ENCODE results near the gene TNFSF13.
A peak's percentile ranks its signal among the peaks of the same experiment; 100 is the strongest.

TNFSF13 gene

DNA sequence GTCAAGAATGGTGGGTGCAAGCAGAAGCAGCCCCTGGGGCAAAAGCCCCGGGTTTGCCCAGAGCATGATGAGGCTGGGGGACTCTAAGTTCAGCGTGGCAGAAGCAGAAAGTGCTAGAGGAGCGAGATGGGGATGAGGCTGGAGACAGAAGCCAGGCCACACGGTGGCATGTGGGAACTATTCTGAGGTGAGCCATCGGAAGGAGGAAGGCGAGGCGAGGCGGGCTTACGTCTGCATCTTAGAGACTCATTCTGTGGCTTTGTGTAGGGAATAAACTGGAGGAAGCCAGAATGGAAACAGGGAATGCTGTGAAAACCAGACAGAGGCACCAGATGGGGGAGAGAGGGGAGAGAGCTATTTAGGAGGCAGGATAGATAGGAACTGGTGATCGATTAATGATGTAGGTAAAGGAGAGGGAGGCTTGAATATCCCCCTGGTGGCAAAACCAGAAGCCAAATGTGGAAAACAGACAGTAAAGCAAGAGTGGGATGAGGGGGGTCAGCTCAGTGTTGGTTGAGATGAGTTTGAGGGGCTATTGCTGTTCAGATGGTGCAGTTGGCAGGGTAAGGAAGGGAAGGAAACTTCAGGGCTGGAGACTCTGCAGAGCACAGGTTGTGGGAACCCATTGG is 3.1 kb upstream of the TNFSF13 start:
- no peak overlapping the region for H3K4me3 ChIP-seq (ENCODE audit: low read depth, low read length)
- peaks cover 27% of the 10 kb centered on the region for H3K4me1 ChIP-seq
- peaks cover 3% of the 10 kb centered on the region for H3K79me2 ChIP-seq
- TF ChIP-seq, protein P1, sequence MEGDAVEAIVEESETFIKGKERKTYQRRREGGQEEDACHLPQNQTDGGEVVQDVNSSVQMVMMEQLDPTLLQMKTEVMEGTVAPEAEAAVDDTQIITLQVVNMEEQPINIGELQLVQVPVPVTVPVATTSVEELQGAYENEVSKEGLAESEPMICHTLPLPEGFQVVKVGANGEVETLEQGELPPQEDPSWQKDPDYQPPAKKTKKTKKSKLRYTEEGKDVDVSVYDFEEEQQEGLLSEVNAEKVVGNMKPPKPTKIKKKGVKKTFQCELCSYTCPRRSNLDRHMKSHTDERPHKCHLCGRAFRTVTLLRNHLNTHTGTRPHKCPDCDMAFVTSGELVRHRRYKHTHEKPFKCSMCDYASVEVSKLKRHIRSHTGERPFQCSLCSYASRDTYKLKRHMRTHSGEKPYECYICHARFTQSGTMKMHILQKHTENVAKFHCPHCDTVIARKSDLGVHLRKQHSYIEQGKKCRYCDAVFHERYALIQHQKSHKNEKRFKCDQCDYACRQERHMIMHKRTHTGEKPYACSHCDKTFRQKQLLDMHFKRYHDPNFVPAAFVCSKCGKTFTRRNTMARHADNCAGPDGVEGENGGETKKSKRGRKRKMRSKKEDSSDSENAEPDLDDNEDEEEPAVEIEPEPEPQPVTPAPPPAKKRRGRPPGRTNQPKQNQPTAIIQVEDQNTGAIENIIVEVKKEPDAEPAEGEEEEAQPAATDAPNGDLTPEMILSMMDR (IDR thresholded peaks at IDR 0.05), result no peak
- H3K36me3 ChIP-seq (ENCODE audit: control insufficient read depth, insufficient read depth, low read length), result no peaks in the 10 kb centered on the region
- H3K4me2 ChIP-seq (ENCODE audit: low read length), result no peak overlapping the region
- H3K27me3 ChIP-seq (ENCODE audit: control insufficient read depth, insufficient read depth, low read length), result no peaks in the 10 kb centered on the region
- H3K9me3 ChIP-seq (ENCODE audit: control insufficient read depth, low read length), result no peaks in the 10 kb centered on the region
- no peak overlapping the region for H3K9ac ChIP-seq
- H2AFZ ChIP-seq, result no peak overlapping the region
- no peak overlapping the region for H3K27ac ChIP-seq

DNA sequence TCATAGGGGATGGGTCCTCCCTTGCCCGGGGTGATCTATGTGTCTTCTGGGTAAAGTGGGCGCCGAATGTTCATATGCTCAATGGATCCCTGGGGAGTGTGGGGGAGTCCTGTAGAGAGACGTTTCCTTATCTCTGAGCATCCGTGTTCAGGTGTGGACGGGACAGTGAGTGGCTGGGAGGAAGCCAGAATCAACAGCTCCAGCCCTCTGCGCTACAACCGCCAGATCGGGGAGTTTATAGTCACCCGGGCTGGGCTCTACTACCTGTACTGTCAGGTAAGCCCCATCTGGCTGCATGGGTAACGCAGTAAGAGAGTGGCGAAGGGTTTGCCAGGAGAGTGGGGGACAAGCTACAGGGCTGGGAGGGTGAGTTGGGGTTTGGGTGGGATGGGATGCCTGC is 1.9 kb upstream of the TNFSF13 start:
- no peak overlapping the region for H3K4me3 ChIP-seq (ENCODE audit: low read depth, low read length)
- peaks cover 31% of the 10 kb centered on the region for H3K4me1 ChIP-seq
- no peaks in the 10 kb centered on the region for H3K36me3 ChIP-seq (ENCODE audit: control insufficient read depth, insufficient read depth, low read length)
- no peak overlapping the region for H3K27ac ChIP-seq
- H3K9ac ChIP-seq, result no peak overlapping the region
- TF ChIP-seq, protein P1 (IDR thresholded peaks at IDR 0.05), result no peak
- no peak overlapping the region for H2AFZ ChIP-seq
- H3K9me3 ChIP-seq (ENCODE audit: control insufficient read depth, low read length), result no peaks in the 10 kb centered on the region
- no peak overlapping the region for H3K4me2 ChIP-seq (ENCODE audit: low read length)
- H3K79me2 ChIP-seq, result peaks cover 3% of the 10 kb centered on the region
- H3K27me3 ChIP-seq (ENCODE audit: control insufficient read depth, insufficient read depth, low read length), result no peaks in the 10 kb centered on the region

- Histone ChIP-seq H3K9me3 (ENCODE audit: control insufficient read depth, low read length) (no peaks in the 10 kb centered on the region), H3K79me2 (peaks cover 4% of the 10 kb centered on the region), H3K4me3 (ENCODE audit: low read depth, low read length) (peak overlapping the region; percentile 87), H2AFZ (peak overlapping the region; percentile 93), H3K4me1 (peaks cover 31% of the 10 kb centered on the region), H3K9ac (peak overlapping the region; percentile 89), H3K27me3 (ENCODE audit: control insufficient read depth, insufficient read depth, low read length) (no peaks in the 10 kb centered on the region), H3K4me2 (ENCODE audit: low read length) (no peak overlapping the region), H3K36me3 (ENCODE audit: control insufficient read depth, insufficient read depth, low read length) (no peaks in the 10 kb centered on the region), H3K27ac (peak overlapping the region; percentile 96)
- TF ChIP-seq, protein P1 (IDR thresholded peaks at IDR 0.05), result no peak
Observed at GRCh38 chr17:7557147-7557764, 1.3 kb upstream of the TNFSF13 start.

- H3K9ac ChIP-seq, result peak overlapping the region; percentile 89
- peak overlapping the region; percentile 99 for H3K4me2 ChIP-seq (ENCODE audit: low read length)
- no peaks in the 10 kb centered on the region for H3K9me3 ChIP-seq (ENCODE audit: control insufficient read depth, low read length)
- no peaks in the 10 kb centered on the region for H3K36me3 ChIP-seq (ENCODE audit: control insufficient read depth, insufficient read depth, low read length)
- H2AFZ ChIP-seq, result peak overlapping the region; percentile 93
- no peaks in the 10 kb centered on the region for H3K27me3 ChIP-seq (ENCODE audit: control insufficient read depth, insufficient read depth, low read length)
- H3K79me2 ChIP-seq, result peaks cover 11% of the 10 kb centered on the region
- TF ChIP-seq, protein P1 (IDR thresholded peaks at IDR 0.05), result no peak
- peaks cover 31% of the 10 kb centered on the region for H3K4me1 ChIP-seq
- H3K4me3 ChIP-seq (ENCODE audit: low read depth, low read length), result peak overlapping the region; percentile 87
- H3K27ac ChIP-seq, result peak overlapping the region; percentile 96
Observed at GRCh38 chr17:7557775-7558543, 591 bp upstream of the TNFSF13 start.

Data from parathyroid adenoma (tissue), 2 donors.